MCF 10A (cell line): ENCODE results near the gene TCEAL9. TPM values are rescaled to one million over a fixed set of nuclear protein-coding genes. Genes with fewer than 3 reads are reported as not detected.
A peak's percentile ranks its signal among the peaks of the same experiment; 100 is the strongest.

Experiments
- BruUV-seq: library from RNA; stranded (reverse); fragments of 400-500 nt; replicated peaks from 2 replicates; lab custom pipeline; 2021; lab: Mats Ljungman, UMichigan
- CTCF ChIA-PET: fragments of 300-600 bp; sonication (Branson Sonifier 250); formaldehyde crosslinking; extraction: SDS; loops from one replicate; lab custom pipeline; 2021; ENCODE audit warnings: antibody characterized with exemption, inconsistent platforms; lab: Yijun Ruan, JAX
- POLR2A ChIA-PET: fragments of 300-600, 350-650 bp; sonication (Branson Sonifier 250); formaldehyde crosslinking; extraction: SDS; loops from one replicate; lab custom pipeline; 2020; ENCODE audit warnings: antibody characterized with exemption, inconsistent platforms; lab: Yijun Ruan, JAX
- DNase-seq: peaks from one replicate; pipeline ENCODE4 v3.0.0-alpha.2; 2018; ENCODE audit not compliant: unreplicated experiment
- H3K27ac Mint-ChIP-seq: one replicate; pipeline ENCODE4 v1.8.0; 2022; ENCODE audit warnings: mild to moderate bottlenecking, low read depth, mixed read lengths; ENCODE audit not compliant: unreplicated experiment
- H3K27me3 Mint-ChIP-seq: one replicate; pipeline ENCODE4 v1.8.0; 2022; ENCODE audit warnings: mixed read lengths; ENCODE audit not compliant: insufficient read depth, unreplicated experiment
- H3K36me3 Mint-ChIP-seq: one replicate; pipeline ENCODE4 v1.8.0; 2022; ENCODE audit warnings: mild to moderate bottlenecking, moderate library complexity, mixed read lengths; ENCODE audit not compliant: insufficient read depth, unreplicated experiment
- H3K4me1 Mint-ChIP-seq: one replicate; pipeline ENCODE4 v1.8.0; 2022; ENCODE audit warnings: mixed read lengths; ENCODE audit not compliant: insufficient read depth, unreplicated experiment
- H3K4me3 Mint-ChIP-seq: one replicate; pipeline ENCODE4 v1.8.0; 2022; ENCODE audit warnings: mild to moderate bottlenecking, moderate library complexity, mixed read lengths; ENCODE audit not compliant: unreplicated experiment
- H3K9me3 Mint-ChIP-seq: one replicate; pipeline ENCODE4 v1.8.0; 2022; ENCODE audit warnings: mixed read lengths; ENCODE audit not compliant: unreplicated experiment
- intact Hi-C: fragments of 100-400 bp; cut with micrococcal nuclease; formaldehyde crosslinking; loops from 2 replicates; pipeline ENCODE4 v1.14.1; 2022
- total RNA-seq: library from RNA; stranded (reverse); gene quantifications from 2 replicates; pipeline ENCODE4 v1.2.3, GENCODE V29; 2022
- TF ChIP-seq, protein P1 (sequence below): fragments of 200-600 bp; IDR thresholded peaks from one replicate; pipeline ENCODE4 v1.8.0; 2022; ENCODE audit warnings: antibody characterized with exemption, mild to moderate bottlenecking; ENCODE audit not compliant: unreplicated experiment

The TCEAL9 gene
- total RNA-seq, 1 experiment from 2014 or later, result 40.3 TPM

- Mint-ChIP-seq H3K36me3 (no peaks in the 10 kb centered on the region), H3K4me1 (no peaks in the 10 kb centered on the region), H3K27me3 (peaks cover 31% of the 10 kb centered on the region), H3K9me3 (no peaks in the 10 kb centered on the region), H3K4me3 (no peak overlapping the region), H3K27ac (peak overlapping the region; percentile 35)
- BruUV-seq, result no TSS peak
- no peak for DNase-seq
- ChIA-PET CTCF (interaction anchor here (0.5 to 2.0 kb wide), 3 partner anchors 20 to 540 kb away, joined by 3 to 9 read pairs (median 3); no protein-coding TSS in a partner anchor), POLR2A (interaction anchor here (1.4 to 2.3 kb wide), 4 partner anchors 10 to 44 kb away, joined by 3 to 15 read pairs (median 8); no protein-coding TSS in a partner anchor)
- intact Hi-C loops, result loop anchor here (5.0 kb wide), 1 partner anchor 45 kb away; no protein-coding TSS in a partner anchor
- TF ChIP-seq, protein P1, sequence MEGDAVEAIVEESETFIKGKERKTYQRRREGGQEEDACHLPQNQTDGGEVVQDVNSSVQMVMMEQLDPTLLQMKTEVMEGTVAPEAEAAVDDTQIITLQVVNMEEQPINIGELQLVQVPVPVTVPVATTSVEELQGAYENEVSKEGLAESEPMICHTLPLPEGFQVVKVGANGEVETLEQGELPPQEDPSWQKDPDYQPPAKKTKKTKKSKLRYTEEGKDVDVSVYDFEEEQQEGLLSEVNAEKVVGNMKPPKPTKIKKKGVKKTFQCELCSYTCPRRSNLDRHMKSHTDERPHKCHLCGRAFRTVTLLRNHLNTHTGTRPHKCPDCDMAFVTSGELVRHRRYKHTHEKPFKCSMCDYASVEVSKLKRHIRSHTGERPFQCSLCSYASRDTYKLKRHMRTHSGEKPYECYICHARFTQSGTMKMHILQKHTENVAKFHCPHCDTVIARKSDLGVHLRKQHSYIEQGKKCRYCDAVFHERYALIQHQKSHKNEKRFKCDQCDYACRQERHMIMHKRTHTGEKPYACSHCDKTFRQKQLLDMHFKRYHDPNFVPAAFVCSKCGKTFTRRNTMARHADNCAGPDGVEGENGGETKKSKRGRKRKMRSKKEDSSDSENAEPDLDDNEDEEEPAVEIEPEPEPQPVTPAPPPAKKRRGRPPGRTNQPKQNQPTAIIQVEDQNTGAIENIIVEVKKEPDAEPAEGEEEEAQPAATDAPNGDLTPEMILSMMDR, result no peak
Observed at GRCh38 chrX:103397707-103398106, 41.4 kb downstream of the TCEAL9 start.

GRCh38 chrX:103398421-103398864, 42.1 kb downstream of the TCEAL9 start:
- H3K36me3 Mint-ChIP-seq, result no peaks in the 10 kb centered on the region
- TF ChIP-seq, protein P1, result no peak
- intact Hi-C loops, result loop anchor here (5.0 kb wide), 1 partner anchor 44 kb away; no protein-coding TSS in a partner anchor
- H3K27me3 Mint-ChIP-seq, result peaks cover 31% of the 10 kb centered on the region
- POLR2A ChIA-PET, result interaction anchor here (0.6 to 2.3 kb wide), 7 partner anchors 11 to 169 kb away, joined by 3 to 15 read pairs (median 3); no protein-coding TSS in a partner anchor
- peak; percentile 80 for DNase-seq
- CTCF ChIA-PET, result interaction anchor here (0.5 to 2.0 kb wide), 7 partner anchors 19 to 541 kb away, joined by 3 to 9 read pairs (median 4); no protein-coding TSS in a partner anchor
- no peak overlapping the region for H3K4me3 Mint-ChIP-seq
- no peaks in the 10 kb centered on the region for H3K9me3 Mint-ChIP-seq
- H3K27ac Mint-ChIP-seq, result peak overlapping the region; percentile 35
- no TSS peak for BruUV-seq
- no peaks in the 10 kb centered on the region for H3K4me1 Mint-ChIP-seq

- no peak overlapping the region for H3K4me3 Mint-ChIP-seq
- intact Hi-C loops, result loop anchor here (5.0 kb wide), 1 partner anchor 43 kb away; no protein-coding TSS in a partner anchor
- peak; percentile 46 for DNase-seq
- H3K27ac Mint-ChIP-seq, result no peak overlapping the region
- ChIA-PET CTCF (no interaction called here), POLR2A (interaction anchor here (0.9 to 2.1 kb wide), 3 partner anchors 12 to 33 kb away, joined by 3 to 15 read pairs (median 4); no protein-coding TSS in a partner anchor)
- H3K9me3 Mint-ChIP-seq, result no peaks in the 10 kb centered on the region
- TF ChIP-seq, protein P1, result no peak
- H3K36me3 Mint-ChIP-seq, result no peaks in the 10 kb centered on the region
- no TSS peak for BruUV-seq
- H3K27me3 Mint-ChIP-seq, result peaks cover 40% of the 10 kb centered on the region
- H3K4me1 Mint-ChIP-seq, result no peaks in the 10 kb centered on the region
Observed at GRCh38 chrX:103399744-103400143, 43.4 kb downstream of the TCEAL9 start.

DNA sequence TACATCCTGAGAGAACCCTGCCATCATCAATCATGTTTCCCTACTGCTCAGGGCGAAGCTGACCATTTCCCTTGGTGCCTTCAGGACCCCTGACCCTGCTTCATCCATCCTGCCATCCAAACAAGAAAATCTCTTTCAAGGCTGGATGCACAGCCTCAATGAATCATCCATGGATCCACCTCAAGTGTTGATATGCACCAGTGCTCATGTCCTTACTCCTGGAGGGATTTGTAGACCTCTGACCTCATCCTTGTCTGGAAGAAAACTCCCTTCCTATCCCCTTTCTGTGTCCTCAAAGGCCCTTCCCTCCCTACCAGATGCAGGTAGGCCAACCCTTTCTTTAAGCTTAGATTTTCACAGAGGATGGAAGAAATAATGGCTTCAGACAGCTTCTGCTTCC, 44.6 kb downstream of the TCEAL9 start:
- Mint-ChIP-seq H3K36me3 (no peaks in the 10 kb centered on the region), H3K4me1 (no peaks in the 10 kb centered on the region), H3K27ac (no peak overlapping the region), H3K4me3 (no peak overlapping the region), H3K27me3 (peaks cover 52% of the 10 kb centered on the region), H3K9me3 (no peaks in the 10 kb centered on the region)
- intact Hi-C loops, result no loop called here
- POLR2A ChIA-PET, result interaction anchor here (1.0 kb wide), 2 partner anchors 45 to 46 kb away, joined by 3 read pairs; partner anchors contain the start of gene TCEAL9
- CTCF ChIA-PET, result no interaction called here
- TF ChIP-seq, protein P1, result no peak
- no peak for DNase-seq
- BruUV-seq, result no TSS peak
